DMS 273 (cell line): ENCODE results near the gene MARK4.
"Not testable (repeated sequence)": the region's sequence is repeated elsewhere in the genome, so short reads cannot be mapped to it uniquely, and the experiment has no call there.

Experiments
- DNase-seq: peaks from one replicate; lab custom pipeline; 2025; ENCODE audit not compliant: unreplicated experiment; lab: John Stamatoyannopoulos, UW

The MARK4 gene

DNA sequence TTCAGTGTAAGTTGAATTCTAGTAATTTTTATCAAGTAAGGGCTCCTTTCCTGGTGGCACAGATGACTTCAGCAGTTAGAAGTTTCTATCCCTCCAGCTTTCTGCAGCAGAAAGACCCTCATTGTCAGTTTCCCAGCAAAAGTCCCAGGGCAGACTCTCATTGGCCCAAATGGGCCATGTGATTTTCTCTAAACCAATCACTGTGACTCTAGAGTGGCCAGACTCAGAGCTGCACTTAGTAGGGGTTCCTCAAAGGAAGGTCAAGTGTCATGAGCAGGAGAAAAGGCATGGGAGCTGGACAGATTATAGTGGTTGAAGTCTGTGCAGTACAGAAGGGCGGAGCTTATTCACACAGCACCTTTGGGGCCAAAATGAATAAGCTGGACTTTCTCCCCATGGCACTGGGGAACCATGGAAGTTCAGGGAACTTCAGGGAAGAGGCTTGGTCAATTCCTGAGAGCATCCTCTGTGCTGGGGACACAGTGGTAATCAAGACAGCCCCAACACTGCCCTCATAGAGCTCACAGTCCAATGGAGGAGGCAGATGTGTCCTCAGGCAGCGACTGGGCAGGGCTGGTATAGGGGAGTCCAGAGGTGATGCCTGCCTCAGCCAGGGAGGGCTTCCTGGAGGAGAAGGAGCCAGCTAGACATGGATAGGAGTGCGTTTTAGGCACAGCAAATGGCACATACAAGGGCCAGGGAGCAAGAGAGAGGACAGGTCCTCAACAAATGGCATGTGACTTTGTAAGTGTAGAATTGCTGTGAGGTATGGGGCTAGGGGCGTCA, 53.3 kb downstream of the MARK4 start:
- no peak for DNase-seq

- DNase-seq, result no peak
Measured at GRCh38 chr19:45305007-45305406, 53.9 kb downstream of the MARK4 start.

- DNase-seq, result no peak
Measured at GRCh38 chr19:45305421-45305820, 54.4 kb downstream of the MARK4 start.

GRCh38 chr19:45306040-45306439, 55.0 kb downstream of the MARK4 start:
- no peak for DNase-seq

- DNase-seq, result peak; percentile 77
Measured at GRCh38 chr19:45306518-45307027, 55.5 kb downstream of the MARK4 start.

GRCh38 chr19:45307361-45307760, 56.3 kb downstream of the MARK4 start:
- DNase-seq, result no peak

- not testable (repeated sequence) for DNase-seq
Measured at GRCh38 chr19:45309322-45309721, 58.3 kb downstream of the MARK4 start.

GRCh38 chr19:45311621-45312020, 60.5 kb downstream of the MARK4 start:
- DNase-seq, result peak; percentile 46

DNA sequence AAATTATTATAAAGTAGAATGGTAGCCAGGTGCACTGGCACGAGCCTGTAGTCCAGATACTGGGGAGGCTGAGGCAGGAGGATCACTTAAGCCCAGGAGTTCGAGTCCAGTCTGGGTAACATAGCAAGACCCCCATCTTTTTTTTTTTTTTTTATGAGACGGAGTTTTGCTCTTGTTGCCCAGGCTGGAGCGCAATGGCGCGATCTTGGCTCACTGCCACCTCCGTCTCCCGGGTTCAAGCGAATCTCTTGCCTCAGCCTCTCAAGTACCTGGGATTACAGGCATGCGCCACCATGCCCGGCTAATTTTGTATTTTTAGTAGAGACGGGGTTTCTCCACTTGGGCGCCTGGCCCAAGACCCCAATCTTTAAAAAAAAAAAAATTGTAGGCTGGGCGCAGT, 61.2 kb downstream of the MARK4 start:
- not testable (repeated sequence) for DNase-seq

- no peak for DNase-seq
Measured at GRCh38 chr19:45314708-45315245, 63.7 kb downstream of the MARK4 start.

DNA sequence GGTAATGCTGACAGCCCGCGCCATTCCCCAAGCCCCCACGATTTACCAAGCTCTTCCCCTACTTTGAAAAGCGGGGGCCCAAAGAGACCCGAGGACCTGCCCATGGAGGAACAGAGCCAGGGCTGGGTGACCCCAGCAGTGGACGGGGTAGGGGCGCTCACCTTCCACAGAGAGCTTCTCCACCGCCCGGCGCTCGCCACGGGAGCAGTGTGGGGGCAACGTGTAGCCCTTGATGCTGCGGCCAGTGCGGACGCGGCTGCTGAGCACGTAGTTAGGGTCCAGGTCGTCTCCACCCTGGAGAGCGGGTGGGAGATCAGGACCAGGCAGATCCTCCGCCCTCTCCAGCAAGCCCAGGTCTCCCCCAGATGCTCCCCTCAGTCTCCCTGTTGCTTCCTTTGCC, 64.2 kb downstream of the MARK4 start:
- DNase-seq, result no peak

- no peak for DNase-seq
Measured at GRCh38 chr19:45320997-45321775, 70.1 kb downstream of the MARK4 start.

GRCh38 chr19:45321848-45322247, 70.8 kb downstream of the MARK4 start:
- peak; percentile 32 for DNase-seq

DNA sequence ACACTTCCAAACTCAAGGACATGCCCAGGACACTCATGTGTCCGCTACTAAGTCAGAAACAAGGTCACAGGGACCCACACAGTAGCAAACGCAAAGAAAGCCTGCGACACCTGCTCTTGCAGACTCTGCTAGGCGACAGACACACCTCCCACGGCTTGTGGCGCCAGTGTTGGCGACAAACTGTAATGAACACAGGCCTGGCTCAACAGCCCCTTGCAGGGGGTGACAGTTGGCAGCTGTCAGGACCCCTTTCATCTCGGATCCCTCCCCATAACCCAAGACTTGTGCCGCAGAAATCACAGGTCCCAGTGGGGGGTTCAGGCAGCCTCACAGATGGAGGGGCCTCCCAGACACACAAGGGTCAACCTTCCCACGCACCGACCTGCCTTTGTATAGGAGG, 71.2 kb downstream of the MARK4 start:
- peak; percentile 62 for DNase-seq

DNA sequence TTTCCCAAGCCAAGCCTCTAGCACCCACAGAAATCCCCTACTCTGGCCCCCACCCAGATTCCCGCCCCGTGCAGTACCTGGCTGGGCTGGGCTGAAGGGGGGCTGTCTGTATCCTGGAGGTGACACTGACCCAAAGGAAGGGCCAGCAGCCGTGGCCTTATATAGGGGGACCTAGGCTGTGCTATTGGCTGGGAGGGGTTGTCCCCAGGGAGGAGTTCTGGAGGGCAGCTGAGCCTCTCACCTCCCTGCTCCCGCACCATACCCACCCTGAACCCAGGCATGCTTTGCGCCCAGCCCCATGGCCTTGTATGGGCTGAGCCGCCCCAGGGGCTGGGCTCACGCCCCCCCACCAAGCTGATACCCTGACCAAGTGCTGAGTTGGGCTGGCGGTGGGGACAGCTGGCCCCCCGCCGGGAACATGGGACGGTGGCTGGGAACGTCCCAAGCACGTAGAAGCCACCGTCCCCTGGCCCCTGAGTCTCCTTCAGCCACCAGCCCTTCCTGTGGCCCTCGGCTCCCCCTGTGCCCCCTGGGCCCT, 71.7 kb downstream of the MARK4 start, which contains the start of gene CKM:
Gene CKM, minus strand, starts transcription at position 132 of the 538 bp plus-strand sequence. CDS start 3,162 bp downstream, outside the sequence.
- no peak for DNase-seq

- peak; percentile 47 for DNase-seq
Measured at GRCh38 chr19:45323671-45324081, 72.6 kb downstream of the MARK4 start.

DNA sequence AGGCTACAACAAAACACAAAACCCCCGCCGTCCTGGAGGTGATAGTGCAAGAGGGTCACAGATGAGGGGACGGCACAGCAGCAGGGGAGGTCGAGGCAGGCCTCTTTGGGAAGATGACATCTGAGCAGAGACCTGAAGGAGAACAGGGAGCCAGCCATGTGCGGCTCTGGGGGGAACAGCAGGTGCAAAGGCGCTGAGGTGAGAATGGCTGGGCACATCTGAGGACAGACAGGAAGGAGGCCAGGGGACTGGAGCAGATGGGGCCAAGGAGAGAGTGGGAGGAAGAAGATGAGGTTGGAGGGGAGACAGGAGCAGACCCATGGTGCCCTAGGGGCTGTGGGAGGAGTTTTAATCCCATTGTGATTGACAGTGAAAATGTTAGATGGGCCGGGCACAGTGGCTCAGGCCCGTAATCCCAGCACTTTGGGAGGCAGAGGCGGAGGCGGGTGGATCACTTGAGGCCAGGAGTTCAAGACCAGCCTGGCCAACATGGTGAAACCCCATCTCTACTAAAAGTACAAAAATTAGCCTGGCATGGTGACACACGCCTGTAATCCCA, 73.4 kb downstream of the MARK4 start:
- DNase-seq, result peak; percentile 47

GRCh38 chr19:45327404-45328143, 76.5 kb downstream of the MARK4 start:
- no peak for DNase-seq

DNA sequence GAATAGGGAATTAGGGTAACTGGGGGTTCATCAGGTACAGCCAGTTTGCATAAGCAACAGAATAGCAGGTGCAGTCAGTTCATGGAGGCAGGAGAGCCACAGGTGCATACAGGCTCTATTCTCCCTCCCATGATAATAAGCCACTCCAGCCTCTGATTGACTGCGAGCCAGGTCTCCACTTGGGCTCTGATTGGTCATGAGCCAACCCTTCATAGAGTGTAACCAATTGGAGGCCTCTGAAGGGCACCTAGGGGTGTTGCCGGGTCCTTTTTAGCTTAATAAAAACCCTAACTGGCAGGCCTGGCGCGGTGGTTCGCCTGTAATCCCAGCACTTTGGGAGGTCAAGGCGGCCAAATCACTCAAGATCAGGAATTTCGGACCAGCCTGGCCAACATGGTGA, 80.3 kb downstream of the MARK4 start:
- peak; percentile 75 for DNase-seq

DNA sequence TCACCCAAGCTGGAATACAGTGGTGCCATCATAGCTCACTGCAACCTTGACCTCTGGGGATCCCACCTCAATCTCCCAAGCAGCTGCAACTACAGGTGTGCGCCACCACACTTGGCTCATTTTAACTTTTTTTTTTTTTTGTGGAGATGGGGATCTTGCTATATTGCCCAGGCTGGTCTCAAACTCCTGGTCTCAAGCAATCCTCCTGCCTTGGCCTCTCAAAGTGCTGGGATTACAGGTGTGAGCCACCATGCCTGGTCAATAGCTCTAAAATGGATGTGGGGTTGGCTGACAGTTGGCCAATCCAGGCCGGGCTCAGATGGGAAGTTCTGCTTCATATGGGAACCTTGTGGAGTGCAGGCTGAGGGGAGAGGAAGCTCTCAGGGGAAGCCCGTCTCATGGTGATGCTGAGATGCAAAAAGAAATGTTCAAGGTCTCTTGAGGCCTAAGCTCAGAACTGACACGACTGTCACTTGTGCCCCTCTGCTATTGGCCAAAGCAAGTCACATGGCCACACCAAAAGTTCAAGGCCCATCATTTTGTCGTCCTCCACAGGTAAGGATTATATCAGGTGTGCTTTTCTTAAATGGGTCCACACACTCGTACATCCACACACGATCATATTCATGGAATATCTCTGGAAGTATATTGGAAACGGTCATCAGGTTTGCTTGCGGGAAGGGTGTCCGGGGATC, 82.7 kb downstream of the MARK4 start:
- DNase-seq, result no peak
